ENCODE measurements around the gene CTBS.

Gene CTBS

DNA sequence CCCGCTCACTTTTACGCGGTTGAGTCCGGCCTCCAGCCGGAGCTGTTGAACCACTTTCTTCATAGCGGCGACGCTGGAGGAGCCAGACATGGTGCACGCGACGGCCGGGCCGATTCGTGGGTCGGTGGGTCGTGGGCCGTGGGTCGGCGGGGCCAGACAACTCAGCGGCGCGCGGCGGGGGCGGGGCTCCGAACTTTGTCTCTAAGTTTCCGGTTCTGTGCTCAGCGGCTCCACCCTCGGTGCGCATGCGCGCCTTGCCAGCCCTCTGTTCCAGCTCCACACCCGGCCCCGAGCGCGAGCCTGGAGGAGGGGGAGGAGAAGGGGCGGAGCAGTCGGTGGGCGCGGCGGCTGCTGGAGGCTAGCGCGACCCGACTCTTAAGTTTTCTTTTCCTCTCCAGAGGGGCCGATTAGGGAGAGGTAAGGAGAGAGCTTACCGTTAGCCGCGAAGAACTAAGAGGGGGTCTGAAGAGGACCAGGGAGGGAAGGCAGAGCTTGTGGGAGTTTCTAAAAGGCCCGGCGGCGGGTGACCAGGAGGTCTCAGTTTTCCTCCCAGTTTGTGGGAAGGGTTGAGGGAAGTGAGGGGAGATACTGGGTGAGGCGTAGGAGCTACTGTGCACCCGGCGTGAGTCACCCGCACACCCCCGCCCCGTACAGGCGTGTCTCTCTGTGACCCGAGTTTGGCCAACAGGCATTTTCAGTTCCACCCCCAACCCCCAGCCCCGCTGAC is 68.1 kb downstream of the CTBS start, which contains the start of the genes GNG5 and SPATA1:
GNG5 (minus strand) TSS at position 580 of the 727 bp plus-strand sequence; CDS start at position 90, 490 bp downstream.
SPATA1 (plus strand) TSS at position 385 of the 727 bp plus-strand sequence. CDS start 9,974 bp downstream, outside the sequence.
- DNase-seq (ENCODE audit: low read depth), result peak; percentile 96

DNA sequence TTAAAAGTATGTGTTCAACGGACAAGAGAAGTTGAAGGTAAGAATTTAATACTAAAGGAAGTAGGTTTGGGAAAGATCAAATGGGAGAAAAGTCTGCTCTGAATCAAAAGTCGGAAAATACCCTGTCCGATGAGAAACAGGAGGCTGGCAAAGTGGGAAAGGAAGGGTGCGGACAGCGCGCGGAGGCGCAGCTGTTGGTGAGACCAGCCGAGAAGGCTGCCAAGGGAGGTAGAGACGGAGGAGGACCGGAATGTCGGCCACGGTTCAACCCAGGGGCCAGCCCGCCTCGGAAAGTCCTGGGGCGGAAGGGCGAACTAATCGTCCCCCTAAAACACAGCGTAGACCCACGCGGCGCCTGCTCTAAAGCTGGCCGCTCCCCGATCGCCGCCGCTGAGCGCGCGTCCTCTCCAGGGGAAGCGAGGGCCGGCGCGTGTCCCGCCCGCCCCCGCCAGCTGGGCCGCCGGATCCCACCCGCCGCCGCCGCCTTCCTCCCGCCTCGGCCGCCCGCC is 68.7 kb downstream of the CTBS start:
- no peak for DNase-seq (ENCODE audit: low read depth)

DNA sequence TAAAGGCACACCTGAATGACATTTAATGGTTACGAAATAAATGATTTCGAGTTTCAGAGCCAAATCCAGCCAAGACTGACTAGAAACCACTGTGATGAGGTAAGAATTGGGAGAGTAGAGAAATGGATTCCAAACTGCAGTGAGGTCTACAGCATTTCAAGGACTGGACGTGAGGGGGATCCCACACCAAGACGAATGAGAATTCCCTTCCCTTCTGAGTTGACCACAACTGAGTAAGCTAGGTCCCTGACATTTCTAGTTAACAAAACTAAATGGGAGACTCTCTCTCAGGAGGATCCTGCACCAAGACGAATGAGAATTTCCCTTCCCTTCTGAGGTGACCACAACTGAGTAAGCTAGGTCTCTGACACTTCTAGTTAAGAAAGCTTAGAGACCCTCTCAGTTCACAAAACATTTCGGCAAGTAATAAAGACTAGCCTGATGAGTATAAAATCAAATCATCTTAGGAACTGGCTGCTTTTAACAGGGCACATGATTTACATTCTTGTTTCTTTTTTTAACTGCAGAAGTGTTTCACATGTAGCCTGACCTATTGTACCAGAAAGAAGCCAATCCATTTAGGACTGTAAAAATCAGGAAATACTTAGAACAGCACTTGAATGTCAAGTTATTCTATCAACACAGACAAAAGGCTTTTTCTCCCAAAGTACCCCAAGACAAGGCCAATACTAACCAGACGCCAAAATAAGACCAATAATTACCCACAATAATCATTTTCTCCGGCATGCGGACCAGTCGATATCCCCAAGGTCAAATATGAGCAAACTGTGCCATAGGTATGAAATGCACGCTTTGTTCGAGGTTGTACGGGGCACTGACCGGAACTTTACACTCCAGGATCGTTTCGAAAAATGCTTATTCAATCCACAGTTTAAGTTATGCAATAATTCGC is 69.4 kb downstream of the CTBS start:
- DNase-seq (ENCODE audit: low read depth), result no peak

GRCh38 chr1:84502927-84503326 is 71.3 kb downstream of the CTBS start:
- DNase-seq (ENCODE audit: low read depth), result no peak

Data from activated T-cell treated with anti-CD3 and anti-CD28 coated beads for 48 hours (primary cell).